Forelimb muscle (tissue), 1 donor: ENCODE measurements around the gene TRIM65. TPM values are rescaled to one million over a fixed set of nuclear protein-coding genes. Genes with fewer than 3 reads are reported as not detected.

Source experiments
- DNase-seq: peaks from one replicate; pipeline ENCODE4 v3.0.0-alpha.2; 2013; ENCODE audit warnings: low read depth
- polyA plus RNA-seq: library from polyadenylated mRNA; unstranded; fragments of 120-200 nt; gene quantifications from one replicate; pipeline ENCODE4 v1.2.1, GENCODE V29; 2013; ENCODE audit not compliant: insufficient read length

TRIM65 gene
- polyA plus RNA-seq, 1 donor = 16.4 TPM

DNA sequence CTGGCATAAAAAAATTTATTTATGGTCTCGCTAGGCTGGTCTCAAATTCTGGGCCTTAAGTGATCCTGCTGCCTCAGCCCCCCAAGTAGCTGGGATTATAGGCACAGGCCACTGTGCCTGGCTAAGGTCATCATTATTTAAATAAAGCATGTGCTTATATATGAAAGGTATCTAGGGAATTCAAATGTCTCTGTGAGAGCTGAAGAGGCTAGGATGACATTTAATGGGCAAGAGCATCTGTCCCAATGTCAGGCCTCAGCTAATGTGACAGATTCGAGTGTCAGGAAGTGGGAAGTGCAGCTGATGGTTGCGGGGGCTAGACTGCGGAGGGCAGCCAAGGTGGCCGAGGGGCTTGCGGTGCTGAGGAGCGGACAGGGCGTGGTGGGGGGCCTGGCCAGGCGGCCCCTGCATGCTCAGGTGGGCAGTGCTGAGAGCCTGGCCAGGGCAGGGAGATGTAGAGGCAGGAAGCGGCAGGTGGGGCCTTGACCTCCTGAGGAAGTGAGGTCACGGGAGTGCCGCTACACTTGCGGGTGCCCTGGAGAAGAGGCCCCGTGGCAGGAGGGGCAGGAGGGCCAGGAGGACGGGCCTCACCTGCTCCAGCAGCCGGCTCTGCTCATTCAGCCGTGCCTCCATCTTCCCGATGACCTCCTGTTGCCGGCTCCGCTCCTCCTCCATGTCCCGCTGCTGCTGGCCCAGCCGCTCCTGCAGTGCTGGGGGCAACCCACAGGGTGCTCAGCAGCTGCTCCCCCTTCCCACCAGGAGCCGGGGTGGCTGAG lies 20.6 kb upstream of the TRIM65 start:
- DNase-seq = no peak

DNA sequence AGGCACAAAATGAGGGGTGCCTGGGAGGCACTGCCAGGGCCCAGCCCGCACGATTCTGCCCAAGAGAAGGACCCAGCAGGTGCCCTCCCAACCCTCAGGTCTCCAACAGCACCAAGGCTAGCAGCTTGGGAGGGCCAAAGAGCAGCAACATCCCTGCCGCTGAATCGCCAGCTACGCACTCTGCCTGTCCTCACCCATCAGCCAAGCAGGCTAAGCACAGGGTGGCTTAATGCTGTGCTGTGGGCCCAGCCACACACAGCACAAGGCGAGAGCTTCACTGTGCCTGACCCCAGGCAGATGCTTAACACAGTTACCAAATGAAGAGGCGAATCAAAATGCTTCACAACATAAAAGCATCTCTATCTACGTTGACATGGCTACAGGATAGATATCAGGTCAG lies 18.5 kb upstream of the TRIM65 start:
- DNase-seq = no peak

DNA sequence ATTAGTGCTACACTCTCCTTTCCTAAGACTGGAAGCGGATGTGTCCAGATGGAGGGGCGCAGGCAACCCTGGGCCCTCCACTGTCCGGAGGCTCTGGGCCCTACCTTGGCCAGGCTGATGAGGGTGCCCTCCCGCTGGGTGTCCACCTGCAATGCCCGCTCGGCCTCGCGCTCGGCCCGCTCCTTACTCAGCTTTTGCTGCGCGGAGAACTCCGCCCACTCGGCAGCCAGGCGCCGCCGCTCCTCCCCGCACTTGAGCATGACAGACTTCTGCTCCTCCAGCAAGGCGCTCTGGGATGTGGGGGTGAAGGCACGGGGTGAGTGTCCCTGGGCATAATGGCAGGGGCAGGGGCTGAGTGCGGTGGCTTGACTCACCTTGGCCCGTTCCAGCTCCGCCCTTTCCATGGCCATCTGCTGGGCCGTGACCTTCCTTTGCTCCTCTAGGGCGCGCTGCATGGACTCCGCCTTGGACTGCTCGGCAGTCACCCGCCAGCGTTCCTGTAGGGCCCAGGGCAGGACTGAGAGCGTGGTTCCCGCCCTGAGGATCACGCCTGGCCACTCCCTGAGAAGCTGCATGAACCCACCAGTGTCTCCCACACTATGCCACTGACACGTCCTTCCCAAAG lies 18.0 kb upstream of the TRIM65 start:
- no peak for DNase-seq

DNA sequence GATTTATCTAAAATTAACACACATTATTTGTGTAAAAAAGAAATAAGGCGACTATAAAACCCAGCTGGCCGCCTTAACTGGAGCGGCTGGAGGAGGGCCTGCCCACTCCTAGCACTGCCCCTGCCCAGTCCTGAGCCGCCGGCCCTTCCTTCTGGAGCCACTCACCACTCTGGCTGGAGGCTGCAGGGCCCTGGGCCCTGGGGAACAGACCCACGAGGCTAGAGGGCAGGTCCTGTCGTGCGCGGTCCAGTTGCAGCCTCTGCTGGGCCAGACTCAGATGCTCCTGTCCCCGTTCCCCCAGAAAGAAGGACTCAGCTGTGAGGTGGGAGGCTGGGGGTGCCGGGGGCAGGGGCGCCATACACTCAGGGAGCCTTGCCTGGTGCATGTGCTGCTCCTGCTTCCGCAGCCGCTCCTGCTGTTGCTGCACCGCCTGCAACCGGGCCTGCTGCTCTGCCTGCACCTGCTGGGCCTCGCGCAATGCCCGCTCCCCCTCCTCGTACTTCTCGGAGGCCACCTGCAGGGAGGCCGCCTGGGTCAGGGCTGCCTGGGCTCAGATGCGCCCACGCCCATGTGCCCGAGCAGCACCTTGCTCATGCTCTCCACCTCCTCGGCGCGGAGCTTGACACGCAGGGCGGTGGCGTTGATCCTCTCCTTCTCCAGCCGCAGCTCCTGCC lies 16.9 kb upstream of the TRIM65 start:
- DNase-seq = no peak

DNA sequence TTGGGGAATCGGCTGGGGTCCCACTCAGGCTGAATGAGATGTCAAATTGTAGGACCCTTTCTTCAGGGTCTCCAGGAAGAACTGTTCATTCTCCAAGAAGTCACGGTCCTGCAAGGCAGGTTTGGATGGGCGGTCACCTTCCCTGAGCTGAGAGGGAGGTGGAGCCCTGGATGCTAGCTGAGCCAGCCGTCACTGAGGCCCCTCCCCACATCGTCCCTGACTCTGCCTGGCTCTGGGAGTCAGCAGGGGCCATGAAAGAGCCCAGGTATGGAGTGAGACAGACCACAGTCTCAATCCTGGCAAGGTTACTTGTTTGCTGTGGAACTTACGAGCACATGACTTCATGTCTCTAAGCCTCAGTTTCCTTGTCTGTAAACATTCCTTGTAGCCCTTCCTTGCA lies 13.9 kb upstream of the TRIM65 start:
- DNase-seq = no peak

DNA sequence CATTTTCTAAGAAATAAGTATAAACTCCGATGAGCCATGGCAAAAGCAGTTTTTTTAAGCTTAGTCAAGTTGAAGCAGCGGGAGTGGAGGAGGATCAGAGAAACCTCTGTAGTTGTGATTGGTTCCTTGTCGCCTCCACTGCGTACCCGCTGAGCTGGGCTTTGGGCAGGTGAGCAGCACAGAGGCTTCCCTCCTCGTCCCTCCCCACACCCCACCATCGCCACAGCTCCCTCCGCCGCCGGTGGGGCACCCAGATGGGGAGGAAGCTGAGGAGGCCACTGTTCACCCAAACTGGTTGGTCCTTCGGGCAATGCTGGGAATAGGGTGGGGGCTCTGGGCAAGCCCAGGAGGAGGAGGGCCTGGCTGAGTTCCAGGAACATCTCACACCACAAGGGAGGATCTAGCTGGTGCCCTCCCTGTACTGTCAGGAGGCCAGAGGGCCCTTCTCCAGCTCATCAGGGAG lies 13.1 kb upstream of the TRIM65 start:
- DNase-seq = no peak

DNA sequence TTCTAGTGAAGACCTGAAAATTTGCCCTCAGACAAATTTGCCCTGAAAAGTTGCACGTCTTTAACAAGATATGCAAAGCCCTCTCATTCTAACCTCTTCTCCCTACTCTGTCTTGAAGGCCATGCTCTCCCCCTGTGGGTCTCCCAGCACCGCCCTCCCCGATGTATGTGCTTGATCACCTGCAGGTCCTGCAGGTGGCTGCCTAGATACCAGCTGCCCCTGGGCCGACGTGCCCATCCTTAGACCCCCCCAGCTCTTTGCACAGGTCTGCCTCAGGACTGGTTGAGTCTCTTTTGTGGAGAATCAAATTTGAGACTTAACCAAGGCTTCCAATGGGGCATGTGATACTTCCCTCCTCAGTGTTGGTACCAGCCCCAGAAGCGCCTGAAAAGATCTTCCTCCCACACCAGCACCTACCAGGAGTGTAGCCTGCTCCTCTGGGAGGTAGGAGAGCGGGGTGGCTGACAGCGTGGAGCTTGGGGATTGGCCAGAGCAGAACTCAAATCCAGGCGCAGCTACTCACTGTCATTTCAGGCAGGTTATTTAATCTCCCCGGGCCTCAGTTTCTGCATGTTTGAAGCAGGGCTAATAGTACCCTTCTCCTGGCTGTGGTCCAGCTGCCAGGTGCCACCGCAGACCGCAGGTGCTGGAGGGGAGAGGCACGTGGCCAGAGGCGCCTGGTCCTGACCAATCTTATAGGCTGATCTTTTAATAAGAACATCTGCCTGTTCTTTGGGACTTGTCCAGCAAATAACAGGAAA lies 12.5 kb upstream of the TRIM65 start:
- DNase-seq = no peak

DNA sequence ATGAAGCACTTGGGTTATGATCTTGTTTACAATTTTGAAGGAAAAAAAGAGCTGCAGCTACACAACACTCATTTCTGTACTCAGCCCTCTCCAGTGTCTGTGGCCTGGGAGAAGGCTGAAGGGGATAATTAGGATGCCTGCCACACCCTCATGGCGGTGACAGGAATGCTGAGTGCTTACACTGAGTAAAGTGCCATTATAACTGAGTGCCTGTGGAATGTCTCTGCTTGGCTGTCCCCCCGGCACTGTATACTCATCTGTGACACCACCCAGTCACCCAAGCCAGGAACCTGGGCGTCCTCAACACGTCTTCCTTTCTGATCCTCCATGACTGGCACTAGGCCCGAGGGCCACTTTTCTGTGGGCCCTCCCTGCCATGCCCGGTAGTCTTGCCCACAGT lies 11.4 kb upstream of the TRIM65 start:
- no peak for DNase-seq

DNA sequence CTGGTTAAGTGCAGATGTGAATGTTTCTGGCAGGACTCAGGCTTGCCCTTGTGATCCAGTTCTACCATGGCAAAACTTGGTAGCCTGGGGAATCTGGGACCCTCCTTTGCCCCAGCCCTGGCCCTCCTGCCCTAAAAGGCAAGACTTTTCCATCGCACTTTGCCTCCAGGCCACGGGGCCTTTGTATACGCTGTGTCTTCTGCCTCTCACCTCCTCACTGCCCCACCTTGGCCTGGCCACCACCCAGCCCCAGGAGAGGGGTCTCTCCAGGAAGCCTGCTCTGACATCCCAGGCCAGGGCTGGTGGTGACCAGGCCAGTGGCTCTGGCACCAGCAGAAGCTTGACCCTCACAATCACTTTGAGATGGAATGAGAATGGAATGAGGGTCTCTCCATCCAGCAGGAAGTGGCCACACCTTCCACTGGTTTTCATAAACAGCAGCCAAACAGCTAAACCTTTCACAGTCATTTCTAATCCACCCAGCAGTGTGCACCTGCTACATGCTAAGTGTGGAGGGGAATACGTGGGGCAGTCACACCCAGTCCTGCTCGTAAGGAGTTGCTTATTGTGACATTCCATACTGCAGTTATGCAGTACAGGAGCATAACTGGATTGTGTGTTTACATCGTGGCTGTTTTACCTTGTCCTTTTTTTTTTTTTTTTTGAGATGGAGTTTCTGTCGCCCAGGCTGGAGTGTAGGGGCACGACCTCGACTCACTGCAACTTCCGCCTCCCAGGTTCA lies 9.6 kb upstream of the TRIM65 start:
- DNase-seq = no peak

DNA sequence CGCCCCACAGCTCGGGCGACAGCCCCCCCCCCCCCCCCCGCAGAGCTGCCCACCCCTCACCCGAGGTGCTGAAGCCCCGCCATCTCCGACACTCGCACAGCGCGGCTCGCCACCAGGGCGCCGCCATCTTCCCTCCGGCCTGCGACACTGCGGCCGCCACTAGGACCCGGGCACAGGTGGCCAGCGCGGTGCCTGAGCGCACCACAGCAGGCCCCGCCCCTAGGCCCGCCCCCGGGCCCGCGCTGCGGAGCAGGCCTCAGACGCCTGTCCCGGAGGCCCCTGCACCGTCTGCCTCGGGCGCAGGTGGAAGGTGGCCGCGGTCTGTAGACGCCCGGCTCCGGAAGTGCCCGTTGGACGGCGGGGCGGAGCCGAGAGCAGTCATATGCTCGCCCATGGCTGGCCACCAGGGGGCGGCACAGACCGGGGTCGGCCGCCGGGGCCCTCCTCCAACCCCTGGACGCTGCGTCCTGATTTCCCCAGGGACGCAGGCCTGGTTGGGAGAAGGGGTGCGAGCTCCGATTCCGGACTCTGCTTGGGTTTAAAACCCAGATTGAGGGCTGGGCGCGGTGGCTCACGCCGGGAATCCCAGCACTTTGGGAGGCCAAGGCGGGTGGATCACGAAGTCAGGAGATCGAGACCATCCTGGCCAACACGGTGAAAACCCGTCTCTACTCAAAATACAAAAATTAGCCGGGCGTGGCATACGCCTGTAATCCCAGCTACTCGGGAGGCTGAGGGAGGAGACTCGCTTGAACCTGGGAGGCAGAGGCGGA lies 8.2 kb upstream of the TRIM65 start, which contains the start of gene MRPL38:
Gene MRPL38, minus strand, starts transcription at position 136 of the 773 bp plus-strand sequence. Its CDS starts 9 bp downstream, at position 127.
- DNase-seq = peak; percentile 48

DNA sequence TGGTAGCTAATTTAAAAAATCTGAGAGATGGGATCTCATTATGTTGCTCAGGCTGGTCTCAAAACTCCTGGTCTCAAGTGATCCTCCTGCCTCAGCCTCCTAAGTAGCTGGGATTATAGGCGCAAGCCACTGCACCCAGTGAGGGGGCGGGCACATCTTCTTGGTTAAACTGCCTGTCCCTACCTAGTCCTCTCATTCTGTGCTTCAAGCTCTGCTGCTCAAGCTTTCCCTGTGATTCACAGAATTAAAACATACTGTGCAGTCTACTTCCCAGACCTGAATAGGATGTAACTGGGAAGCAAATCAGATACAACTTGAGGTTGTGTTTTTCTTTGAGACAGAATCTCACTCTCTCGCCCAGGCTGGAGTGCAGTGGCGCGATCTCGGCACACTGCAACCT lies 5.7 kb upstream of the TRIM65 start:
- no peak for DNase-seq

DNA sequence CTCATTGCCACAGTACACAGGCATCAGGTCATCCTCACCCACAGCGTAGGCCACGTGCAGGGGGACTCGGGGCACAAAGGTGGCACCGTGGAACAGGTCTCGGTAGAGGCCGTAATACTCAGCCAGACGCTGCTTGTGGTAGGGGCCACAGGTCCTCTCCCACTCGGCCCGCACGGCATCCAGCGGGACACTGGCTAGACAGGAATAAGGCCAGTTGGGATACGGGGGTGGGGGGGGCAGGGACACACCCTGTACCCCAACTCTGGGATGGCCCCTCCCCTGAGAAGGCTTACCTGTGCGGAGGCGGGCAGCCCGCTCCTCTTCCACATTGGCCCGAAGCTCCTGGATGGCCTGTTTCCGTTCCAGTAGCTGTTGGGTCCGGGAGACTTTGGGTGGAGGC lies 5.0 kb upstream of the TRIM65 start:
- no peak for DNase-seq

DNA sequence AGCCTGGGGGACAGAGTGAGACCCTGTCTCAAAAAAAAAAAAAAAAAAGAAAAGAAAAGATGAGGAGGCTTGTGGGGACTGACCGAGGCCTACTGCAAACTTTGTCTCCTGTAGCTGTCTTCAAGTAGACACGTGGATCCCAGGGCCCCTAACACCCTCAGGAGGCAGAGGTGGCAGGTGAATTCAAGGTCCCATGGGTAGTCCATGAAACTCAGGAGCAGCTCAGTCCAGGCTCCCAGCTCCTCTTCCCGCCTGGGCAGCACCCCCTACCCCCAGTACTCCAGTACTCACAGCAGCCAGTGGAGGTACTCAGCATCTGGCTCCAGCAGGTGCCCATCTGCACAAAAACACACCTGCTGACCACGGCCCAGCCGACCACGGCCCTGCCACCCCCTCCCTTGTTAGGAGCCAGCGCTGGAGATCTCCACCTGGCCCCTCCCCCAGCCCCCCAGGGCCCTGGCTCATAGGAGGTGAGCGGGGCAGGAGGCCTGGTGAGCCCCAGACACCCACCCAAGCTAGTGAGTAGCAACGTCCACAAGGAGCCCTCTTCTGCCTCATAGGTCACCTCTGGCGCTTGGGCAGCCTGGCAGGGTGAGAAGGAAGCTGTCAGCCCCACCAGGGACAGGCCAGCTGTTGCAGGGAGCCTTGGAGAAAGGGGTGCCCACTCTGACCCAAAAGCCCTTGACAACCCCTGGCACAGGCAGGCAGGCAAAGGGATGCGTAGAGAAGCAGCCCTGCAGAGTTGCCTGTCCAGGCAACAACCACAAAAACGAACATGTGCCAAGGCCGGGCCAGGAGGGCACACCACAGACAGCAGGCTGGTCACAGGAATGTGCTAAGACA lies 4.2 kb upstream of the TRIM65 start:
- no peak for DNase-seq

DNA sequence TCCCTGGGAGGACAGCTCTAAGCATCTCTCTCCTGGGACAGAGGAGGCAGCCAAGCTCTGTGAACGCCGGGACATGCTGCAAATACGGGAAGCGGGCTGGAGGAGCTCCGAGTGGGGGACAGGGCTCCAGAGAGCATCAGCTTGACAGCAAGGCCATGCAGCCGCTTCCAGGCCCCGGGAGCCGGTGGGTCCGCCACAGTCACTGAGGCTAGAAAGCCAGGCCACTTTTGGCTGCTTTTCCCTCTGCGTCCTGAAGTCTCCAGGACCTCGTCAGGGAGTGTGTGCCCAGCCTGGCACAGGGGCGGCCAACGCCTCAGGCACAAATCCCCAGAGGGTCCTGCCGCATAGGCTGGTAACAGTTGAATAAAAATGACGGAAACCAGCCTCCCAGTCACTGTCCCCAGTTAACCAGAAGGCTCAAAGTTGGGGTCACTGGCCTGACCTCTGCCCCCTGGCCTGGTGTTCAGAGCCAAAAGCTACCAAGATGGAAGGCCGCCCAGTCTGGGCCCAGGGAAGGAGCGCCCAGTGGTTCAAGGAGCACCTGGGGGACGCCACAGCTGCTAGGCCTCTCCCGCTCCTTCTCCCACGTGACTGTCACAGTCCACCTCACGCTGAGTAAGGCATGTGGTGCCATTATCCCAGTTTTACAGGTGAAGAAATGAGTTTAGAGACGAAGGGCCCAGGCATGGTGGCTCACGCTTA lies 3.2 kb upstream of the TRIM65 start:
- no peak for DNase-seq

DNA sequence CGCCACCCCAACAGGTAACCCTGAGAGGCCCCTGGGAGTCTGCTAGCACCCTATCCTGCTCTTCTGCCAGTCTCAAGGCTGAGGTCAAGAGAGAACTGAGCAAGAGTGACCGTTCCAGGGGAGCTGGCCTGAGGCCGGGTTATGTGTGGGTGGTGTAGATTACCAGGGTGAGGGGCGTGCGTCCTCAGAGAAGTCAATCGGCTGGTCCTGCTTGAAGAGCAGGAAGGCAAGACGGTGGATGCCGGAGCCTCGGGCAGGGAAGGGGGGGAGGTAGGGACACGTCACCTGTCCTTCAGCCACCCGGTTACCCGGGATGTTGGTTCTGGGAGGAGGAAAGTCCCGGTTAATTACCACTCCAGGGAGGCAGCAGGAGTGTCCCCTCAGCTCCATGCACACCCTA lies 2.6 kb upstream of the TRIM65 start:
- DNase-seq = no peak

DNA sequence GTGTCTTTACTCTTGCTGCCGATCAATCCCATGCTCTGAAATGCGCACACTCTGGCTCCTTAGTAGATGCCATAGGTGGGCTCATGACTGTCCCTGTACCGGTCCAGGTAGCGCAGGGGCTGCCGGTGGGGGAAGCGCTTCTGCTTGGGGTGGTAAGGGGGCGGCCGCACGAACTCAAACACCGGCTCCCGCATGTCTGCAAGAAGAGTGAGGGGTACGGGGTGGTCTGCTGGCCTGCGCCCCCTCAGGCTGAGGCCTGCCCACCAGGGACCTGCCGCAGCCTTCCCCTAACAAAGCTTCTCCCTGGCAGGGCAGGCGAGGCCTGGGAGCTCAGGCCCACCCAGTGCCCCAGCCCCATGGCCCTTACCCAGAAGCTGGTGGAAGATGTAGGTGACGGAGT lies 2.0 kb upstream of the TRIM65 start:
- DNase-seq = no peak

DNA sequence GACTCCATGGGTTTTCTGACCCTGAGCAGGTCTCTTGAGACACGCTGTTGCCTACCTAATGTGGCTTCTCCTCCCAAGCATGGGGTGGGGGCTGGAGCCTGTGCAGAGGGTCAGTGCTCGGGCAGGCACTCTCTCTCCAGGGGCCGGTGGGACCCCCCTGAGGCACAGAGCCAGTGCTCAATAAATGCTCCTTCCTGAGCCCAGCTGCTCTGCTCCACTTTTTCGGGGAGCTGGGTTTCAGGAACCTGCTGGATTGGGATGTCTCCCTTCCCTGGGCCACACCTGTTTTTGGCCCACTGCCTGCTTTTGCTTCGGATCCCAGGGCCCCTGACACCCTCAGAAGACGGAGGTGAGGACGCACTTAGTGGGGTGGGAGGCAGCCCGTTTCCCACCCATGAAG lies 1.3 kb upstream of the TRIM65 start:
- no peak for DNase-seq

DNA sequence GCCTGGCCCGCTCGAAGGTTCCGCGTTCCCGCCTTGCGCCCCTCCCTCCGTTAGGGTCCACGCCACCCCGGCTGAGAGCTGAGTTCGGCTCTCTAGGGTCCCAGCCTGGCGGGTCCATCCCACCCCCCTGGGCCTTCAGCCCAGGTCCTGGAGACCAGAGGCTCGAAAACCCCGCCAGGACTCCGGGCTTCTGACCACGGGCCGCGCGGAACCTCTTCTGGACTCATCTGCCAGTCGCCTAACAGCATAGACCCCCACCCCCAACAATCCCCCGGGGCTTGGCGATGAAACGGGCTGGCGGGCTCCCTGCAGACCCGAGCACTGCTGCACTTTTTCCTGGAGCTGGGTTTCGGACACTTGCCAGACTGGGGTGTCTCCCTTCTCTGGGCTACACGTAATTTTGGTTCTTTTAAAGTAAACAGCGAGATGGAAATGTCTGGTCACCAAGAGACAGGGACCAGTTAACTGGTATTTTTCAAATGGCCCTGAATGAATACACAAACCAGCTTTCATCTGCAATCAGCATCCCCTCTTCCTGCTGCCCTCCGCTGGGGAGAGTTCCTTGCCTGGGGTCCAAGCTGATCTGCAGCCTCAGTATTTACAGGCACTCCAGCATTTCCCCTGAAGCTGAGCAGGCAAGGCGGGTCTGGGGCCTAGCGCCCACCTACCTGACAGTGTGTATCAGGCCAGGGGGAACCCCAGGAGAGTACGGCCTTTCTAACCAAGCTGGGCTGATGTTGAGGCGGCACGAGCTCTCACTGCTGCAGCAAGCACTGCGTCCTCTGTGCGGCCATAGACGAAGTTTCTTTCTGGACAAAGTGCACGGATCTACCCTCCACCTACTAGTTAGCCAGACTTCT lies 639 bp upstream of the TRIM65 start:
- DNase-seq = no peak
